Ectodermal cell (in vitro differentiated cells): Measurements from ENCODE around the gene CELA3B.
"Not testable (repeated sequence)": the region's sequence is repeated elsewhere in the genome, so short reads cannot be mapped to it uniquely, and the experiment has no call there.

Source experiments
- H3K27ac ChIP-seq: 2 replicates; pipeline ENCODE4 v1.7.0; 2013; ENCODE audit warnings: mild to moderate bottlenecking, low read depth, low read length; ENCODE audit not compliant: insufficient read depth, poor library complexity, severe bottlenecking
- H3K27me3 ChIP-seq: 2 replicates; pipeline ENCODE4 v1.7.0; 2013; ENCODE audit warnings: mild to moderate bottlenecking, low read length; ENCODE audit not compliant: insufficient read depth, control insufficient read depth, poor library complexity, severe bottlenecking
- H3K36me3 ChIP-seq: one replicate; pipeline ENCODE4 v1.7.0; 2013; ENCODE audit warnings: low read length; ENCODE audit not compliant: control insufficient read depth, insufficient read depth
- H3K4me1 ChIP-seq: one replicate; pipeline ENCODE4 v1.7.0; 2013; ENCODE audit warnings: low read length; ENCODE audit not compliant: control insufficient read depth, insufficient read depth
- H3K4me3 ChIP-seq: 2 replicates; pipeline ENCODE4 v1.7.0; 2013; ENCODE audit warnings: low read depth, low read length, control low read depth; ENCODE audit not compliant: insufficient read depth
- H3K9me3 ChIP-seq: 2 replicates; pipeline ENCODE4 v1.7.0; 2013; ENCODE audit warnings: mild to moderate bottlenecking, low read length, moderate library complexity; ENCODE audit not compliant: control insufficient read depth
- WGBS, 2 experiments: methylation state at CpG; one replicate each; pipeline ENCODE4 v1.1.7; 2013; ENCODE audit warnings: missing lambda C conversion rate in 2 of 2; 5-methylcytosine and 5-hydroxymethylcytosine counted together

The CELA3B gene

GRCh38 chr1:21936366-21937031, 40.3 kb upstream of the CELA3B start:
- peak overlapping the region; percentile 70 for H3K4me3 ChIP-seq
- 6 to 8% methylated on average over 34 of the region's 34 CpGs for WGBS, 2 experiments
- no peak overlapping the region for H3K27ac ChIP-seq
- peaks cover 68% of the 10 kb centered on the region for H3K4me1 ChIP-seq
- no peaks in the 10 kb centered on the region for H3K27me3 ChIP-seq
- H3K9me3 ChIP-seq = no peaks in the 10 kb centered on the region
- no peaks in the 10 kb centered on the region for H3K36me3 ChIP-seq

- 0% methylated on average over 43 to 46 of the region's 52 CpGs for WGBS, 2 experiments
- Histone ChIP-seq H3K4me1 (peaks cover 68% of the 10 kb centered on the region), H3K36me3 (no peaks in the 10 kb centered on the region), H3K27me3 (no peaks in the 10 kb centered on the region), H3K4me3 (peak within 1 kb of the TSS; percentile 70), H3K9me3 (no peaks in the 10 kb centered on the region), H3K27ac (no peak within 1 kb of the TSS)
These were observed 39.8 kb upstream of the CELA3B start, which contains the start of gene HSPG2 for GRCh38 chr1:21937034-21937371. Gene HSPG2, minus strand, starts transcription at chr1:21937310. Its CDS starts 93 bp downstream, at chr1:21937217.

GRCh38 chr1:21937372-21938121, 39.3 kb upstream of the CELA3B start:
- no peaks in the 10 kb centered on the region for H3K36me3 ChIP-seq
- H3K4me1 ChIP-seq = peaks cover 64% of the 10 kb centered on the region
- no peaks in the 10 kb centered on the region for H3K9me3 ChIP-seq
- H3K4me3 ChIP-seq = peak overlapping the region; percentile 31
- no peaks in the 10 kb centered on the region for H3K27me3 ChIP-seq
- 12 to 13% methylated on average over 68 to 69 of the region's 69 CpGs for WGBS, 2 experiments
- no peak overlapping the region for H3K27ac ChIP-seq

- Histone ChIP-seq H3K27me3 (no peaks in the 10 kb centered on the region), H3K27ac (no peak overlapping the region), H3K4me1 (peaks cover 59% of the 10 kb centered on the region), H3K9me3 (no peaks in the 10 kb centered on the region), H3K4me3 (no peak overlapping the region), H3K36me3 (no peaks in the 10 kb centered on the region)
- WGBS, 2 experiments = 89 to 92% methylated on average over 9 of the region's 11 CpGs
These were observed 37.9 kb upstream of the CELA3B start for GRCh38 chr1:21938732-21939538.

- Histone ChIP-seq H3K36me3 (no peaks in the 10 kb centered on the region), H3K27ac (no peak overlapping the region), H3K27me3 (no peaks in the 10 kb centered on the region), H3K4me3 (no peak overlapping the region), H3K4me1 (peaks cover 58% of the 10 kb centered on the region), H3K9me3 (no peaks in the 10 kb centered on the region)
- 82% methylated on average over 9 of the region's 9 CpGs for WGBS, 2 experiments
These were observed 37.0 kb upstream of the CELA3B start for GRCh38 chr1:21939650-21940374.

GRCh38 chr1:21940492-21940891, 36.3 kb upstream of the CELA3B start:
- H3K9me3 ChIP-seq = no peaks in the 10 kb centered on the region
- H3K27ac ChIP-seq = no peak overlapping the region
- H3K4me3 ChIP-seq = no peak overlapping the region
- no peaks in the 10 kb centered on the region for H3K36me3 ChIP-seq
- 98 to 100% methylated on average over 2 of the region's 2 CpGs for WGBS, 2 experiments
- H3K4me1 ChIP-seq = peaks cover 54% of the 10 kb centered on the region
- H3K27me3 ChIP-seq = no peaks in the 10 kb centered on the region

GRCh38 chr1:21941370-21941769, 35.5 kb upstream of the CELA3B start:
- Histone ChIP-seq H3K4me1 (peaks cover 46% of the 10 kb centered on the region), H3K4me3 (no peak overlapping the region), H3K9me3 (no peaks in the 10 kb centered on the region), H3K36me3 (no peaks in the 10 kb centered on the region), H3K27me3 (no peaks in the 10 kb centered on the region), H3K27ac (no peak overlapping the region)
- 80 to 91% methylated on average over 3 to 5 of the region's 5 CpGs for WGBS, 2 experiments

GRCh38 chr1:21942464-21942863, 34.4 kb upstream of the CELA3B start:
- Histone ChIP-seq H3K27ac (no peak overlapping the region), H3K36me3 (no peaks in the 10 kb centered on the region), H3K4me1 (peaks cover 51% of the 10 kb centered on the region), H3K9me3 (no peaks in the 10 kb centered on the region), H3K27me3 (no peaks in the 10 kb centered on the region), H3K4me3 (no peak overlapping the region)
- 73 to 75% methylated on average over 10 of the region's 10 CpGs for WGBS, 2 experiments

GRCh38 chr1:21942959-21943640, 33.7 kb upstream of the CELA3B start:
- not testable (repeated sequence) for H3K27me3 ChIP-seq, H3K27ac ChIP-seq, H3K4me3 ChIP-seq, H3K36me3 ChIP-seq, H3K9me3 ChIP-seq
- 87 to 90% methylated on average over 19 of the region's 19 CpGs for WGBS, 2 experiments
- peaks cover 45% of the 10 kb centered on the region for H3K4me1 ChIP-seq
